K562 (cell line): ENCODE measurements around the gene PPP1R14C. TPM values are rescaled to one million over a fixed set of nuclear protein-coding genes. Genes with fewer than 3 reads are reported as not detected.

Experiments used
- HDAC1 ChIP-seq, 2 experiments: fragments of 450-650 bp; IDR thresholded peaks; 2 replicates each; pipeline ENCODE4 v1.6.1; 2016 to 2017; ENCODE audit warnings: inconsistent platforms in 1 of 2, mild to moderate bottlenecking in 1 of 2, moderate library complexity in 1 of 2
- KLF6 ChIP-seq: fragments of 250-450 bp; sonication (Bioruptor Pico); IDR thresholded peaks from 2 replicates; pipeline ENCODE4 v1.4.0; 2020; ENCODE audit warnings: mild to moderate bottlenecking, moderate library complexity, borderline replicate concordance
- NKRF ChIP-seq: fragments of 450-650 bp; IDR thresholded peaks from 2 replicates; pipeline ENCODE4 v1.6.1; 2016; ENCODE audit warnings: borderline replicate concordance
- POLR2B ChIP-seq: fragments of 450-650 bp; IDR thresholded peaks from 2 replicates; pipeline ENCODE4 v1.6.1; 2018; ENCODE audit warnings: low read depth; ENCODE audit not compliant: partially characterized antibody
- ZNF280A ChIP-seq: fragments of 450-650 bp; IDR thresholded peaks from 2 replicates; pipeline ENCODE4 v1.6.1; 2018; ENCODE audit warnings: mild to moderate bottlenecking, low read depth; ENCODE audit not compliant: partially characterized antibody
- polyA plus RNA-seq, 8 experiments: library from polyadenylated mRNA; depleted of rRNA in 4 of 8; stranded (reverse) in 5 of 8; unstranded in 3 of 8; fragments of >200 nt; fragmentation: Nextera tagmentation in 2 of 8; fragmentation: Illumina TruSeq in 1 of 8; extraction: Ambion mirVana in 2 of 8; extraction: Trizol in 1 of 8; gene quantifications; 2 replicates each; pipeline versions ENCODE4 v1.2.1 to v1.2.3, GENCODE V29; 2011 to 2014; ENCODE audit warnings: inconsistent platforms in 1 of 8, missing spikeins in 1 of 8
- total RNA-seq, 7 experiments: library from RNA; depleted of rRNA in 6 of 7; stranded (reverse); fragments of >200 nt in 6 of 7; fragmentation: Illumina TruSeq in 2 of 7; extraction: Trizol in 2 of 7; gene quantifications; 2 replicates each; pipeline versions ENCODE4 v1.2.1 to v1.2.3, GENCODE V29; 2011 to 2021; ENCODE audit warnings: low replicate concordance in 1 of 7

PPP1R14C gene
- total and polyA plus RNA-seq, 9 of the 15 experiments (the other 6 are each of a cell fraction or from before 2014, with no cell fraction given) = 4.5 to 16.6 (median 11.9) TPM

- TF ChIP-seq NKRF (peak; percentile 39; the same call in 1 of the 2 replicates), KLF6 (no peak), POLR2B (peak; percentile 25), ZNF280A (peak; percentile 24), HDAC1 (IDR thresholded peaks at IDR 0.05) (peak in 1 of 2 experiments; percentile 45; a peak in 1 of 4 replicates)
Measured at GRCh38 chr6:150209415-150209814, 66.6 kb downstream of the PPP1R14C start (continued).
